Colonic mucosa (tissue), 4 donors: ENCODE results near the gene LYSMD4. TPM values are rescaled to one million over a fixed set of nuclear protein-coding genes. Genes with fewer than 3 reads are reported as not detected.

ENCODE experiments used
- DNase-seq: peaks from one replicate; pipeline ENCODE4 v3.0.0-alpha.2; 2020
- H3K27ac ChIP-seq: fragments of 200-600 bp; one replicate; pipeline ENCODE4 v1.8.0; 2021
- H3K27me3 ChIP-seq: fragments of 200-600 bp; one replicate; pipeline ENCODE4 v1.8.0; 2021
- H3K36me3 ChIP-seq: fragments of 200-600 bp; one replicate; pipeline ENCODE4 v1.8.0; 2021
- H3K4me1 ChIP-seq: fragments of 200-600 bp; one replicate; pipeline ENCODE4 v1.8.0; 2021; ENCODE audit warnings: mild to moderate bottlenecking
- H3K4me3 ChIP-seq: fragments of 200-600 bp; one replicate; pipeline ENCODE4 v1.8.0; 2021
- H3K9ac ChIP-seq, 2 donors: one replicate each; pipeline ENCODE4 v1.7.0; 2013; ENCODE audit warnings: control low read depth in 2 of 2, low read depth in 2 of 2, low read length in 2 of 2
- H3K9me3 ChIP-seq: fragments of 200-600 bp; one replicate; pipeline ENCODE4 v1.8.0; 2021
- CTCF ChIP-seq: fragments of 200-600 bp; IDR thresholded peaks from one replicate; pipeline ENCODE4 v1.8.0; 2022; ENCODE audit warnings: antibody characterized with exemption, mild to moderate bottlenecking
- intact Hi-C: fragments of 100-400 bp; cut with DNase I; formaldehyde crosslinking; loops from one replicate; pipeline ENCODE4 v1.14.1; 2022
- total RNA-seq, 2 donors: library from RNA; stranded (reverse); fragmentation: NEBNext Ultra II Directional in 1 of 2; extraction: Animal tissue kit (Norgen Biotek cat#: 25700) in 1 of 2; gene quantifications; one replicate each; pipeline ENCODE4 v1.2.1, GENCODE V29; 2021
- donor health status: healthy.
- donor health status: DM: no; HTN: no; CAD: no.
- donor health status: DM: no; HTN: no; CAD: no.

The LYSMD4 gene
- total RNA-seq, 2 donors from 2014 or later = 8.2 to 9.1 TPM

- DNase-seq = no peak
- Histone ChIP-seq H3K4me1 (no peaks in the 10 kb centered on the region), H3K9me3 (no peaks in the 10 kb centered on the region), H3K4me3 (no peak overlapping the region), H3K9ac (peak overlapping the region in 1 of 2 donors; percentile 13), H3K36me3 (no peaks in the 10 kb centered on the region), H3K27me3 (no peaks in the 10 kb centered on the region), H3K27ac (no peak overlapping the region)
- no peak for TF ChIP-seq CTCF
- intact Hi-C loops = no loop called here
These were observed 15.9 kb downstream of the LYSMD4 start for GRCh38 chr15:99717161-99718009.

GRCh38 chr15:99716540-99717095 lies 16.6 kb downstream of the LYSMD4 start:
- no peaks in the 10 kb centered on the region for H3K36me3 ChIP-seq
- H3K27me3 ChIP-seq = no peaks in the 10 kb centered on the region
- no peak overlapping the region for H3K9ac ChIP-seq
- DNase-seq = no peak
- intact Hi-C loops = no loop called here
- no peak overlapping the region for H3K27ac ChIP-seq
- no peaks in the 10 kb centered on the region for H3K4me1 ChIP-seq
- no peaks in the 10 kb centered on the region for H3K9me3 ChIP-seq
- TF ChIP-seq CTCF = no peak
- H3K4me3 ChIP-seq = no peak overlapping the region

DNA sequence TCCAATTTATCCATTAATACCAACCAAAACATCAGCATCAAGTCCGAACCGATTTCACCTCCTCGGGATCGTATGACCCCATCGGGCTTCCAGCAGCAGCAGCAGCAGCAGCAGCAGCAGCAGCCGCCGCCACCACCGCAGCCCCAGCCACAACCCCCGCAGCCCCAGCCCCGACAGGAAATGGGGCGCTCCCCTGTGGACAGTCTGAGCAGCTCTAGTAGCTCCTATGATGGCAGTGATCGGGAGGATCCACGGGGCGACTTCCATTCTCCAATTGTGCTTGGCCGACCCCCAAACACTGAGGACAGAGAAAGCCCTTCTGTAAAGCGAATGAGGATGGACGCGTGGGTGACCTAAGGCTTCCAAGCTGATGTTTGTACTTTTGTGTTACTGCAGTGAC lies 20.8 kb downstream of the LYSMD4 start:
- H3K4me1 ChIP-seq = peaks cover 4% of the 10 kb centered on the region
- H3K9ac ChIP-seq = no peak overlapping the region
- no peak overlapping the region for H3K27ac ChIP-seq
- H3K36me3 ChIP-seq = no peaks in the 10 kb centered on the region
- no peaks in the 10 kb centered on the region for H3K9me3 ChIP-seq
- no peak overlapping the region for H3K4me3 ChIP-seq
- DNase-seq = no peak
- no peaks in the 10 kb centered on the region for H3K27me3 ChIP-seq
- intact Hi-C loops = no loop called here
- TF ChIP-seq CTCF = no peak

DNA sequence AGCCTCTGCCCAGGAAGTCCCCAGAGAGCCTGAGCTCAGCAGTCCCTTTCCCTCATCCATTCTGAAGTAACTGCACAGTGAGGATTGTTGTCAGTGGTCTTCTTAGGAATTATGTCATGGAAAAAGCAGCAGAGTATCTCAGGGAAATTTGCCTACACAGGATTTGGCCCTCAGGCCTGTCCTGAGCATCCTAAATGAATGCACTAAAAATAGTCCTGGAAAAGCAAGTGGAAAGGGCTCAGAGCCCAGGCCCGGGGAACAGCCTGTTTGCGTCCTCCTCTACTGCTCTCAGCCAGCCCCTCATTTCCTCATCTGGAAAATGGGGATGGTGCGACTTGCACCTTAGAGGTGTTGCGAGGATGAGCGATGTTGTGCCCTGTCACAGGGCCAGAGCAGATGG lies 21.6 kb downstream of the LYSMD4 start:
- no peak overlapping the region for H3K27ac ChIP-seq
- peaks cover 4% of the 10 kb centered on the region for H3K4me1 ChIP-seq
- intact Hi-C loops = no loop called here
- no peaks in the 10 kb centered on the region for H3K27me3 ChIP-seq
- DNase-seq = no peak
- no peak for TF ChIP-seq CTCF
- no peaks in the 10 kb centered on the region for H3K9me3 ChIP-seq
- no peak overlapping the region for H3K9ac ChIP-seq
- no peaks in the 10 kb centered on the region for H3K36me3 ChIP-seq
- H3K4me3 ChIP-seq = no peak overlapping the region

GRCh38 chr15:99709243-99709986 lies 23.8 kb downstream of the LYSMD4 start:
- DNase-seq = no peak
- H3K36me3 ChIP-seq = no peaks in the 10 kb centered on the region
- intact Hi-C loops = loop anchor here (5.0 to 10.0 kb wide), 2 partner anchors 305 to 422 kb away; no protein-coding TSS in a partner anchor
- TF ChIP-seq CTCF = no peak
- H3K4me3 ChIP-seq = no peak overlapping the region
- no peaks in the 10 kb centered on the region for H3K9me3 ChIP-seq
- H3K9ac ChIP-seq = no peak overlapping the region
- H3K27me3 ChIP-seq = no peaks in the 10 kb centered on the region
- H3K4me1 ChIP-seq = peaks cover 4% of the 10 kb centered on the region
- peak overlapping the region; percentile 4 for H3K27ac ChIP-seq
